OCI-LY7 (cell line): Measurements from ENCODE around the gene RPS15A.

Experiments used
- CTCF ChIP-seq: fragments of 200-600 bp; sonication (generic); conservative IDR thresholded peaks from 2 replicates; pipeline ENCODE4 v1.5.1; 2014; ENCODE audit warnings: mild to moderate bottlenecking, antibody characterized with exemption, low read length, moderate library complexity, mixed read lengths
- EZH2phosphoT487 ChIP-seq: fragments of 200-600 bp; sonication (generic); IDR thresholded peaks from 2 replicates; pipeline ENCODE4 v1.6.1; 2018; ENCODE audit warnings: low read depth, borderline replicate concordance, mild to moderate bottlenecking, mixed run types, antibody characterized with exemption, low read length, moderate library complexity, mixed read lengths

DNA sequence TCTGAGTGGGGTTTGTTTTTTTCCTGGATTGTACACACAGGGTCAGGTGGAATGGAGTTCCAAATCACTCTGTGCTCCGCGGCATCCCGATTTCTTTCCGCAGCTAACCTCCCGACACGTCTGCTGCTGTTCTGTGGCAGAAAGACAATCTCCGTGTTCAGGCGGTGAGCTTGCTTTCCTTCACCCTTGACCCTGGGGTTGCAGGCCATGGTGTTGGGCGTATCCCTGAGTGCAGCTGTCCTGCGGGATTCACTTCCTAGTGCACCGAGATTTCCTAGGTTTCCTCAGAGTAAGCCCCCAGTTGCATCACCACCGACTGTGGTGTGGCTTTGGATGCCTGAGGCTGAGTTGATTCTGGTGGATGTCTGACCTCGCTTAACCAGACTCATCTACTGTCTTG is 19.0 kb upstream of the RPS15A start:
- TF ChIP-seq CTCF (no peak), EZH2phosphoT487 (no peak)
